ENCODE measurements around the gene CPA1. TPM values are rescaled to one million over a fixed set of nuclear protein-coding genes. Genes with fewer than 3 reads are reported as not detected.
A peak's percentile ranks its signal among the peaks of the same experiment; 100 is the strongest.

CPA1 gene
- total and polyA plus RNA-seq, 9 of the 15 experiments (the other 6 are each of a cell fraction or from before 2014, with no cell fraction given), result 6.5 TPM; not detected in 8

DNA sequence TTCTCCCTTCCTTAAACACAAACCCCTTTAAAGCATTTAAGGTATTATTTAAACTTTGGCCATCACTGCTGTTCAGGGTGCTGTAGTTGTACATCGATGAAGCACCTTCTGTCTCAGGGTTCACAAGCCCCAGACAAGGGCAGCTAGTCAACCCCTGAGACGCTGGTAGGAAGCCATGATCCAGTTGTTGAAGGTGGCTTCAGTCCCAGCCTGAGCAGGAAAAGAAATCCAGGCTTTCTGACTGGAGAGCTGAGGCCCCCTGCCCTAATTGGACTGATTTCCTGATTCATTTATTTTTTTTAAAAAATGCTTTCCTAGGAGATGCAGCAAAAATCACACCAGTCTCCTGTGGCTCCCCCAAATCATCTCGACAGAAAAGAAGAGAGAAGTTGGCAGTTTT is 15.8 kb downstream of the CPA1 start (continued):
- TF ChIP-seq ZBTB9 (CRISPR knock-in tag; IDR thresholded peaks at IDR 0.05) (no peak), NEUROD1 (IDR thresholded peaks at IDR 0.05; ENCODE audit: borderline replicate concordance, low read depth, low read length, partially characterized antibody) (no peak), KLF16 (IDR thresholded peaks at IDR 0.05) (no peak), NCOA2 (IDR thresholded peaks at IDR 0.05; ENCODE audit: partially characterized antibody in 2 of 2) (no peak), HDAC8 (tag; IDR thresholded peaks at IDR 0.05) (no peak), IFI16 (CRISPR knock-in tag; IDR thresholded peaks at IDR 0.05) (no peak)

GRCh38 chr7:130397051-130397757 is 16.9 kb downstream of the CPA1 start:
- 32% methylated on average over 7 of the region's 7 CpGs for WGBS (ENCODE audit: insufficient coverage, low coverage, missing lambda C conversion rate)
- POLR2A ChIA-PET, result no interaction called here
- intact Hi-C loops (cut with micrococcal nuclease) (no loop called here), in situ Hi-C loops (cut with MboI) (no loop called here)
- ATAC-seq (no peak), FAIRE-seq (no peak), DNase-seq (ENCODE audit: extremely low read depth in 1 of 4, low spot score in 3 of 4) (no peak)
- Histone ChIP-seq H3K9me1 (ENCODE audit: control insufficient read depth, insufficient read depth, low read length) (no peaks in the 10 kb centered on the region), H3K27ac (ENCODE audit: extremely low read depth, low read depth, low read length) (no peak overlapping the region), H3K4me1 (replicated peaks in 1 of 2; ENCODE audit: control insufficient read depth in 2 of 2, insufficient read depth in 2 of 2, low read length in 2 of 2) (peaks cover 0 to 8% of the 10 kb centered on the region in 2 experiments; a peak in 3 of 5 replicates), H3K9me3 (replicated peaks; ENCODE audit: control insufficient read depth, insufficient read depth, low read depth, low read length) (no peaks in the 10 kb centered on the region), H3K9ac (ENCODE audit: insufficient read depth in 1 of 2, low read depth in 2 of 2, low read length in 2 of 2) (no peak overlapping the region), H3K36me3 (ENCODE audit: control insufficient read depth, insufficient read depth, low read length) (no peaks in the 10 kb centered on the region), H3K27me3 (ENCODE audit: control insufficient read depth in 2 of 2, insufficient read depth in 2 of 2, low read length in 2 of 2) (peaks cover 3 to 15% of the 10 kb centered on the region in 2 experiments; a peak in 3 of 5 replicates), H4K20me1 (replicated peaks; ENCODE audit: control insufficient read depth, insufficient read depth, low read length) (no peaks in the 10 kb centered on the region), H3K4me3 (no peak overlapping the region), H3K4me2 (ENCODE audit: insufficient read depth, low read length) (no peak overlapping the region), H3K79me2 (ENCODE audit: control insufficient read depth, insufficient read depth, low read length) (no peaks in the 10 kb centered on the region), H2AFZ (ENCODE audit: low read depth, low read length) (no peak overlapping the region)
- CTCF ChIA-PET (ENCODE audit: low intra/inter-chr PET ratio), result no interaction called here
- no TSS peak for BruUV-seq (replicated peaks)
- TF ChIP-seq ELF1 (tag; IDR thresholded peaks at IDR 0.05) (no peak), RBFOX2 (IDR thresholded peaks at IDR 0.05; ENCODE audit: low read depth, low read length) (no peak), RBM15 (IDR thresholded peaks at IDR 0.05; ENCODE audit: insufficient read depth, low read length) (no peak), ZNF449 (CRISPR knock-in tag; IDR thresholded peaks at IDR 0.05) (no peak), MXI1 (IDR thresholded peaks at IDR 0.05; ENCODE audit: low read depth, low read length) (no peak), SAP30 (IDR thresholded peaks at IDR 0.05; ENCODE audit: borderline replicate concordance, insufficient read depth, low read depth, low read length, poor library complexity, severe bottlenecking) (no peak), MAX (CRISPR knock-in tag; IDR thresholded peaks at IDR 0.05) (no peak), RFX1 (IDR thresholded peaks at IDR 0.05) (0 out of 2 replicates have a peak, but pooled peaks have one; percentile 8)

Data from K562 (cell line).